Activated naive CD8-positive, alpha-beta T cell (primary cell): Measurements from ENCODE around the gene KHDC1L.
"Not testable (repeated sequence)": the region's sequence is repeated elsewhere in the genome, so short reads cannot be mapped to it uniquely, and the experiment has no call there.

Experiments
- H3K27ac Mint-ChIP-seq: one replicate; pipeline ENCODE4 v1.8.0; 2021; ENCODE audit warnings: mixed read lengths
- H3K27me3 Mint-ChIP-seq: one replicate; pipeline ENCODE4 v1.8.0; 2021; ENCODE audit warnings: mixed read lengths
- H3K36me3 Mint-ChIP-seq: one replicate; pipeline ENCODE4 v1.8.0; 2021; ENCODE audit warnings: mixed read lengths
- H3K4me1 Mint-ChIP-seq: one replicate; pipeline ENCODE4 v1.8.0; 2021; ENCODE audit warnings: low read depth, mixed read lengths
- H3K4me3 Mint-ChIP-seq: one replicate; pipeline ENCODE4 v1.8.0; 2021; ENCODE audit warnings: mild to moderate bottlenecking, mixed read lengths
- H3K9me3 Mint-ChIP-seq: one replicate; pipeline ENCODE4 v1.8.0; 2021; ENCODE audit warnings: low read depth, mixed read lengths

Gene KHDC1L

DNA sequence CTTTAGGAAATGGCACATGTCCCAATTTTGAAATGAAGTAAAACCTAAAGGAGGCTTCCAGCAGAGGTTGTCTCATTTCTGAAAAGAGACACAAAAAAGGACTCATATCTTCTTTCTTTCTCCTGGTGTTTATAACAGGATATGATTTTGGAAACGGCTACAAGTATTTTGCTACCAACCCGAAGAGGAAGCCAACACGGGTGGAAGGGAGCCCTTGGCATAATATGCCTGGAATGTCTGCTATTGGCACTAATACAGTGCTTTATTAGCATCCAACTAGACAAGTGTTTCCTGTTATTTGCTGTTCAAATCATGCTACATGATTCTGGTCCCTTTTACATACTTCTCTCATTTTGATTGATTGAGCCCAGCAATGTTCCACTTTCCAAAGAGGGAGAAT lies 8.7 kb upstream of the KHDC1L start:
- H3K27me3 Mint-ChIP-seq, H3K4me3 Mint-ChIP-seq, H3K36me3 Mint-ChIP-seq, H3K9me3 Mint-ChIP-seq, H3K4me1 Mint-ChIP-seq, H3K27ac Mint-ChIP-seq: not testable (repeated sequence)

DNA sequence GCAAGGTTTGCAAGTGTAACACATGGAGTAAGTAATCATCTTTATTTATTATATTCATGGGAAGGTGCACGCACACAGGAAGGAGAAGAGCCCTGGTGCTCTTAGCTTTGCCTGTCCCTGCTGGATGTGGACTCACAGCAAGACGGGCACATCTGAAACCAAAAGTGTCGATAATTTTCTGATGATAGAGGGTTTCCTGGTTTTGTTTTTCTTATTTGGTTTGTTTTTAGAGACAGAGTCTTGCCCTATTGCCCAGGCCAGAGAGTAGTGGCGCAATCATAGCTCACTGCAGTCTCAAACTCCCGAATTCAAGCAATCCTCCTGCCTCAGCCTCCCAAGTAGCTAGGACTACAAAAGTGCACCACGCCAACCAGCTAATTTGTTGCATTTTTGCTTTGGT lies 7.8 kb upstream of the KHDC1L start:
- Mint-ChIP-seq H3K4me3 (no peak overlapping the region), H3K27ac (no peak overlapping the region)

DNA sequence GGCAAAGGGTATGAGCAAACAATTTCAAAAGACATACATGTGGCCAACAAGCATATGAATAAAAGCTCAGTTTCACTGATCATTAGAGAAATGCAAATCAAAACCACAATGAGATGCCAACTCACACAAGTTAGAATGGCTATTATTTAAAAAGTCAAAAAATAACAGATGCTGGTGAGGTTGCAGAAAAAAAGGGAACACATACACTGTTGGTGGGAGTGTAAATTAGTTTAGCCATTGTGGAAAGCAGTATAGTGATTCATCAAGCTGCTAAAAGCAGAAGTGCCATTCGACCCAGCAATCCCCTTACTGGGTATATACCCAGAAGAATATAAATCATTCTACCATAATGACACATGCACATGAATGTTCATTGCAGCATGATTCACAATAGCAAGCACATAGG lies 6.7 kb upstream of the KHDC1L start:
- Mint-ChIP-seq H3K4me3 (no peak overlapping the region), H3K4me1 (no peaks in the 10 kb centered on the region), H3K27me3 (no peaks in the 10 kb centered on the region), H3K9me3 (no peaks in the 10 kb centered on the region), H3K27ac (no peak overlapping the region), H3K36me3 (no peaks in the 10 kb centered on the region)

More for the DNA sequence above, 7.8 kb upstream of the KHDC1L start:
- Mint-ChIP-seq H3K4me1 (no peaks in the 10 kb centered on the region), H3K9me3 (no peaks in the 10 kb centered on the region), H3K36me3 (no peaks in the 10 kb centered on the region), H3K27me3 (no peaks in the 10 kb centered on the region)

DNA sequence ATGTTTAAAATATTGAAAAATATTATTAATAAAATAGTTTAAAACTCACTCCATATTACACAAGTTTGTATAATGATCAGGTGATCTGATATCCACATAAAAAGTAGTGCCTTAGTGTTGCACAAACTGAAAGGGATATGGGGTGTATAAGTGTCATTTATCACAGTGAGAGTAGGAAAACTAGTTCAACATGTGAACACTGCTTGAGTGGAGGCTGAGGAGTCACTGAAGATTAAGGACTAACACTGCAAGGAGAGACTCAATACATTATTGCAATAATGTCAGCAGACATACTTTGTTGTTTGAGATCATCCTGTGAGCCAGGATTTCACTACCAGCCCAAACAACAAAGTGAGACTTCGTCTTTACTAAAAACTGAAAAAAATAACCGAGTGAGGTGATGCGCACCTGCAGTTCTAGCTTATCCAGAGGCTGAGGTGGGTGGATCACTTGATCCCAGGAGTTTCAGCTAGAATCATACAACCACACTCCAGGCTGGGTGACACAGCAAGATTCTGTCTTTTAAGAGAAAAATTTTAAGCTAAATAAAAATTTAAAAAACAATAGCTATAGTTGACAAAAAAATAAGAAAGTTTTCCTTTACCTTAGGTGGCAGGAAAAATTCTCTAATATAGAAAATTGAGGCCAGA lies 2.4 kb upstream of the KHDC1L start:
- Mint-ChIP-seq H3K27me3 (no peaks in the 10 kb centered on the region), H3K4me3 (no peak overlapping the region), H3K9me3 (no peaks in the 10 kb centered on the region), H3K36me3 (no peaks in the 10 kb centered on the region), H3K27ac (no peak overlapping the region), H3K4me1 (no peaks in the 10 kb centered on the region)

DNA sequence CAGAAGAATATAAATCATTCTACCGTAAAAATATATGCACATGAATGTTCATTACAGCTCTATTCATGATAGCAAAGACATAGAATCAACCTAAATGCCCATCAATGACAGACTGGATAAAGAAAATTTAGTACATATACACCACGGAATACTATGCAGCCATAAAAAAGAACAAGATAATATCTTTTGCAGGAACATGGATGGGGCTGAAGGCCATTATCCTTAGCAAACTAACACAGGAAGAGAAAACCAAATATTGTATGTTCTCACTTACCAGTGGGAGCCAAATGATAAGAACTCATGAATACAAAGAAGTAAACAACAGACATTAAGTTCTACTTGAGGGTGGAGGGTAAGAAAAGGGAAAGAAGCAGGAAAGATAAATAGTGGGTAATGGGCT lies 8.4 kb downstream of the KHDC1L start:
- Mint-ChIP-seq H3K36me3 (no peaks in the 10 kb centered on the region), H3K27me3 (no peaks in the 10 kb centered on the region), H3K4me3 (no peak overlapping the region), H3K9me3 (no peaks in the 10 kb centered on the region), H3K4me1 (no peaks in the 10 kb centered on the region), H3K27ac (no peak overlapping the region)

DNA sequence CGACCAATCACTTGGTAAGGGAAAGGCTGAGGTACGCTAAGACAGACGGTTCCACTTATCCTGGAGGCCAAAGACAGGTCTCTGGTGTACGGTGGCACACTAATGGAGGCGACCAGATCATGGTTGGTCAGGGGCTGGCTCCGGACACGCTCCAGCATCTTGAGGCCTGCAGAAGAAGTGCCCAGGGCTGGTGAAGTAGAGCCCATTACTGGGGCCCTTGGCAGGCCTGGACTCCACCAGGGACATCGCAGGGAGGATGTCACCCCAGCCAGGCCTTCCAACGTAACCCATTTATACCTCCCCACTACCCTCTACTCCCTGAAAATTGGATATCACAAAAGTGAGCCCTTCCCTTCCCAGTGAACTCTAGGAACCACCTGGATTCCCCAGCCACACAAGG lies 16.2 kb downstream of the KHDC1L start:
- no peaks in the 10 kb centered on the region for H3K27me3 Mint-ChIP-seq
- H3K4me3 Mint-ChIP-seq = no peak overlapping the region
- no peaks in the 10 kb centered on the region for H3K9me3 Mint-ChIP-seq
- H3K27ac Mint-ChIP-seq = no peak overlapping the region
- H3K36me3 Mint-ChIP-seq = no peaks in the 10 kb centered on the region
- no peaks in the 10 kb centered on the region for H3K4me1 Mint-ChIP-seq

DNA sequence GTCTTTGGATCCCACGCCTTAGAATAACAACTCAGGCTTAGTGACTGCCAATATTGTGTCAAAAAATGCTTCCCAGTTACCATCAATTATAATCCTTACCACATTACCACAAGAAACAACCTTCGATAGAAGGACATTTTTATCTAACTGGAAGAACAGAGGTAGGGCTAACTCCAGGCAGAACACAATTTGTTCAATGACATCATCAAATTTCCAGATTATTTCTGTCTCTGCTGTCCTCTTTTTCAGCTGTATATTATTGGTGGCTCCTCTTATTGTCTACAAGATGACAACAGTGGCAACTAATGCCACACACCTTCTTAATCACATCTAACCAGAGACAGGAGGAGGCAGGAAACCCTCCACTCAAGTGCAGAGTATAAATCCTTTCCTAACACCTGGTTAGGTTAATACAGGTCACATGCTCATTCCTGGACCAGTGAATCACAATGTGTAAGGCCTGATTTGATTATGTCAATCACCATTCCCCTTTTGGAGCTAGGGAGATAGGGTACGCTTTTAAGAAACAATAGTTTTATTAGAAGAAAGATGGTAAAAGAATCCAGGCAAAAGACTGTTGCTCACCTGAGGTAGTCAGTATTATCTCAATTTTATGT lies 18.0 kb downstream of the KHDC1L start:
- H3K27me3 Mint-ChIP-seq = no peaks in the 10 kb centered on the region
- no peak overlapping the region for H3K4me3 Mint-ChIP-seq
- no peaks in the 10 kb centered on the region for H3K36me3 Mint-ChIP-seq
- no peak overlapping the region for H3K27ac Mint-ChIP-seq
- no peaks in the 10 kb centered on the region for H3K4me1 Mint-ChIP-seq
- H3K9me3 Mint-ChIP-seq = no peaks in the 10 kb centered on the region

DNA sequence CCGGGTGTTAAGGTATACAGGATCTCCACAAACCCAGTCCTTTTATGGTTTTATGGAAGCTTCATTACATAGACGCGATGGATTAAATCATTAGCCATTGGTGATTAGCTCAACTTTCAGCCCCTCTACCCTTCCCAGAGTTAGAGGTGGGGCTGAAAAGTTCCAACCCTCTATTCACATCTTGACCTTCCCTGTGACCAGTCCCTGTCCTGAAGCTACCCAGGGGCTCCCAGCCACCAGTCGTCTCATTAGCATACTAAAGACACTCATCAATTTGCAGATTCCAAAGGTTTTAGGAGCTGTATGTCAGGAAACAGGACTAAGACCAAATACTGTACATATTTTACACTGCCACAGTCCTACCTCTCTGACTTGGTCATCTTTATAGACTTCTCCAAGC lies 21.0 kb downstream of the KHDC1L start:
- Mint-ChIP-seq H3K36me3 (no peaks in the 10 kb centered on the region), H3K4me1 (no peaks in the 10 kb centered on the region), H3K27ac (no peak overlapping the region), H3K9me3 (no peaks in the 10 kb centered on the region), H3K4me3 (no peak overlapping the region), H3K27me3 (no peaks in the 10 kb centered on the region)

DNA sequence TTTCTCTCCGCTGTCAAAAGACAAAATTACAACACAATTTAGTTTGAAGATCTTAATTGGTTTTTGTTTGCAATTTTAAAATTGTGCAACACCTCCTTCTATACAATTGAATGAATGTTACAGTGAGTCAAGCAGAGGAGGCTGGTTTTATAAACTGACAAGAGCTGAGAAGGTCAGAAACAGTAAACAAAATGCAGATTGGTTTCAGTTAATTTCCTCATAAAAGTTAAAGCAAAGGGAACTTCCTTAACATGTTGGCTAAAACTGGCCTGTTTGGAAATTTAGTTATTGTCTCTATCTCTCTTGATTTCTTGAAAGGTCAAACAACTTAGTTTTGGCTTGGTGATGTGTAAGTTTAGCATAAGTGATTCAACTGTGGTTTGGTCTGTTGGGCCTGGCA lies 22.2 kb downstream of the KHDC1L start:
- H3K4me1 Mint-ChIP-seq = no peaks in the 10 kb centered on the region
- H3K36me3 Mint-ChIP-seq = no peaks in the 10 kb centered on the region
- H3K27me3 Mint-ChIP-seq = no peaks in the 10 kb centered on the region
- H3K27ac Mint-ChIP-seq = no peak overlapping the region
- H3K4me3 Mint-ChIP-seq = no peak overlapping the region
- H3K9me3 Mint-ChIP-seq = no peaks in the 10 kb centered on the region

DNA sequence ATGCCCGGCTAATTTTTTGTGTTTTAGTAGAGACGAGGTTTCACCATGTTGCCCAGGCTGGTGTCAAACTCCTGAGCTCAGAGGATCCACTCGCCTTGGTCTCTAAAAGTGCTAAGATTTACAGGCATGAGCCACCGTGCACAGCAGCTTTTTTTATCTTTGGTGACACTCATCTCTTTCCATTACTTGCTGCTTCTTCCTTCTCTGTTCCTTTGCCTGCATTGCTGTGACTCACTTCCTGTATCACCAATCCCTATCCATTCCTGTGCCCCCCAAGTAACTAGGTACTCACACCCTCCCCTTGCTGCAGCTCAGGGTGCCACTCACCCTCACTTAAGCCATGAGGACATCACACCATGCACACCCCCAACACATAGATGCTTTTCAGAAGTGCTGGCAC lies 24.6 kb downstream of the KHDC1L start:
- Mint-ChIP-seq H3K27me3 (no peaks in the 10 kb centered on the region), H3K9me3 (no peaks in the 10 kb centered on the region), H3K4me3 (no peak overlapping the region), H3K4me1 (no peaks in the 10 kb centered on the region), H3K27ac (no peak overlapping the region), H3K36me3 (peaks cover 2% of the 10 kb centered on the region)

DNA sequence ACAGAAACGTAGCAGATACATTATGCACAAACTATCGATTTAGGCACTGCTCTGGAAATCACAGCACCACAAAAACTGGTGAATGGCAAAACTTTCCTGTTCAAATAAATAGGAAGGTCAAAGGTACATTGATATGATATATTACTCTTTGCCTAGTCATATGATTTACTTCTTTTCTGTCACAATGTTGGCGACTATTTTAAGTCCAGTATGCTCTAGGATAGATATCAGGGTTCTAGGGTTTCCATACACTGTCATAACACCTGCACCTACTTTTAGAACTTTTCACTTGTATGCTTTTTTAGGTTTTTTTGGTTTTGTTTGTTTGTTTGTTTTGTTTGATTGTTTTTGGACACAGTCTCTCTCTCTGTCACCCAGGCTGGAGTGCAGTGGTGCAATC lies 25.0 kb downstream of the KHDC1L start:
- H3K9me3 Mint-ChIP-seq = no peaks in the 10 kb centered on the region
- no peak overlapping the region for H3K27ac Mint-ChIP-seq
- peaks cover 2% of the 10 kb centered on the region for H3K36me3 Mint-ChIP-seq
- H3K27me3 Mint-ChIP-seq = no peaks in the 10 kb centered on the region
- H3K4me1 Mint-ChIP-seq = no peaks in the 10 kb centered on the region
- no peak overlapping the region for H3K4me3 Mint-ChIP-seq

DNA sequence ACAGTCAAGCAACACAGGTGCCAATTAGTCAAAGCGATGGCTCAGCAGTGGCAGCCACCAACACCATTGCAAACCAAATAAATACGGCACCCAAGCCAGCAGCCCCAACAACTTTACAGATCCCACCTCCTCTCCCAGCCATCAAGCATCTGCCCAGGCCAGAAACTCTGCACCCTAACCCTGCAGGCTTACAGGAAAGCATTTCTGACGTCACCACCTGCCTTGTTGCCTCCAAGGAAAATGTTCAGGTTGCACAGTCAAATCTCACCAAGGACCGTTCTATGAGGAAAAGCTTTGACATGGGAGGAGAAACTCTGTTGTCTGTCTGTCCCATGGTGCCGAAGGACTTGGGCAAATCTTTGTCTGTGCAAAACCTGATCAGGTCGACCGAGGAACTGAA lies 30.6 kb downstream of the KHDC1L start:
- H3K36me3 Mint-ChIP-seq = peaks cover 15% of the 10 kb centered on the region
- no peaks in the 10 kb centered on the region for H3K27me3 Mint-ChIP-seq
- no peak overlapping the region for H3K27ac Mint-ChIP-seq
- no peaks in the 10 kb centered on the region for H3K9me3 Mint-ChIP-seq
- no peak overlapping the region for H3K4me3 Mint-ChIP-seq
- no peaks in the 10 kb centered on the region for H3K4me1 Mint-ChIP-seq

DNA sequence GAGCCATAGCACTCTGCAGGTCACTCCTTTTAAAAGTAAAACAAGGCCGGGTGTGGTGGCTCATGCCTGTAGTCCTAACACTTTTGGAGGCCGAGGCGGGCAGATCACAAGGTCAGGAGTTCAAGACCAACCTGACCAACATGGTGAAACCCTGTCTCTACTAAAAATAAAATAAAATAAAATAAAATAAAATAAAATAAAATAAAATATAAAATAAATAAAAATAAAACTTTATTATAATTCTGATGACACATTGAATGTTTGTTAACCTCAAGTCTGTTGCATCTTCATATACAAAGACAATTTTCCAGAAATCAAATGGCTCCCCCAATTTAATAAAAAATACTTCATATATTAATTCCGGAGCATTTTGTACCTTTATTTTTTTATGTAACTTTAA lies 32.0 kb downstream of the KHDC1L start:
- not testable (repeated sequence) for H3K9me3 Mint-ChIP-seq, H3K4me3 Mint-ChIP-seq, H3K4me1 Mint-ChIP-seq, H3K27me3 Mint-ChIP-seq, H3K27ac Mint-ChIP-seq
- peaks cover 15% of the 10 kb centered on the region for H3K36me3 Mint-ChIP-seq

DNA sequence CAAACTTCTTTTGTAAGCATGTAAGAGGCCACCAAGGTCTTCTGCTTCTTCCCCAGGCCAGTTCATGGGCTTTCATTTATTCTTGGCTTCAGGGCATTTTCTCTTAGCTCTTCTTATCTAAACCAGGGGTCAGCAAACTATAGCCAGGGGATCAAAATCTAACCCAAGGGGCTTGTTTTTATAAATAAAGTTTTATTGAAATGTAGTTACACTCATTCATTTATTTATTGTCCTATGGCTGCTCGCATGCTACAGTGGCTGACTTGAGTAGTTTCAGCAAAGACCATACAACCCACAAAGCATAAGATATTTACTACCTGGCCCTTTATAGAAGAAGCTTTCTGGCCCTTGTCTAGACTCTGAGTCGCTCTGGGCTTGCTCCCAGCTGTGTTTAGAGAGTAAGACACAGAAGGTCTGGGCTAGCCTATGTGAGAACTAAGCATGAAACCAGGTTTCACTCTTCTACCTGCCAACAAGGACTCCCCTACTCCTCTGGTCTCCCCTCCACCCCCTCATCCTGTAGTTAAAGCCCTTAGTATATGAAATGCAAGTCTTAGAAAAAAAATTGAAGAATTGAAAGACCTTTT lies 43.2 kb downstream of the KHDC1L start:
- no peaks in the 10 kb centered on the region for H3K9me3 Mint-ChIP-seq

DNA sequence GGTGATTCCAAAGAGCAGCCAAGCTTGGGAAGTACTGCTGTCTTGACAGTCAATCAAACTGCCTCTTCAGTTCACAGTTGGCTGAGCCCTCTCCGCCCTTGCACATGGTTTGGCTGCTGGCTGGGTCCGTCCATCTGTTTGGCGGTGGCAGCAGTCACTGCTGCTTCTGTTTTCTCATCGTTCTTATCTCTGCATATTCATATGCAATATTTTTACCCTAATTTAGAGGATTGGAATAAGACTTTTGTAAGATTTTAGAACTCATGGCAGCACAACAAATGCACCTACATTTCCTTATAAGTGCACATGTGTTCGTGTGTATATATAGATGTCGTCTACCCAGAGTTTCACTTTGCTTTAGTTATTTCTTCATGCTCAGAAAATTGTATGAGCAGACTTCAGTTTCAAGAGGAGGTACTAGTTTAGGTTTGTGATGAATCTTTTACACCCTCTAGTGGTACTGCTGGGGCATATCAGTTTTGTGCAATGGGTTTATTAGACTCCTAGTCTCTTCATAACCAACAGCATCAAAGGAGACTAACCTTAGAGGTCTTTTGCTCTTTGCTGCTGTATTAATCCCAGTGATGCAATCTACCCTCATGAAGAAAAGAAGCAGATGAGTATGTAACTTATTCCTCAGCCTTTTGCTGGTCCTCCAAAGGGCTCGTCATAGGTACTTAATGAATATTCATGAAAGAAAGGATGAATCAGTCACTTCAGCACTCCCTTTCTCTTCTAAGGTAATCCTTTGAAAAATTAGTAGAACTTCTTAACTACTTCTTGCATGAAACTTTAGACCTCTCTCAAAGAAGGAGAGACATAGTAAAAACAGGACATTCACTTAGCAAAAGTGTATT lies 44.3 kb downstream of the KHDC1L start:
- Mint-ChIP-seq H3K4me3 (peak overlapping the region; percentile 18), H3K9me3 (no peaks in the 10 kb centered on the region), H3K27ac (no peak overlapping the region), H3K4me1 (peaks cover 5% of the 10 kb centered on the region), H3K27me3 (no peaks in the 10 kb centered on the region), H3K36me3 (no peaks in the 10 kb centered on the region)

More for the DNA sequence above, 43.2 kb downstream of the KHDC1L start:
- H3K27ac Mint-ChIP-seq = no peak overlapping the region
- no peaks in the 10 kb centered on the region for H3K27me3 Mint-ChIP-seq
- peaks cover 5% of the 10 kb centered on the region for H3K4me1 Mint-ChIP-seq
- no peak overlapping the region for H3K4me3 Mint-ChIP-seq
- no peaks in the 10 kb centered on the region for H3K36me3 Mint-ChIP-seq
